ENCODE measurements around the gene GOLGA6B.
"Not testable (repeated sequence)": the region's sequence is repeated elsewhere in the genome, so short reads cannot be mapped to it uniquely, and the experiment has no call there.

The GOLGA6B gene

DNA sequence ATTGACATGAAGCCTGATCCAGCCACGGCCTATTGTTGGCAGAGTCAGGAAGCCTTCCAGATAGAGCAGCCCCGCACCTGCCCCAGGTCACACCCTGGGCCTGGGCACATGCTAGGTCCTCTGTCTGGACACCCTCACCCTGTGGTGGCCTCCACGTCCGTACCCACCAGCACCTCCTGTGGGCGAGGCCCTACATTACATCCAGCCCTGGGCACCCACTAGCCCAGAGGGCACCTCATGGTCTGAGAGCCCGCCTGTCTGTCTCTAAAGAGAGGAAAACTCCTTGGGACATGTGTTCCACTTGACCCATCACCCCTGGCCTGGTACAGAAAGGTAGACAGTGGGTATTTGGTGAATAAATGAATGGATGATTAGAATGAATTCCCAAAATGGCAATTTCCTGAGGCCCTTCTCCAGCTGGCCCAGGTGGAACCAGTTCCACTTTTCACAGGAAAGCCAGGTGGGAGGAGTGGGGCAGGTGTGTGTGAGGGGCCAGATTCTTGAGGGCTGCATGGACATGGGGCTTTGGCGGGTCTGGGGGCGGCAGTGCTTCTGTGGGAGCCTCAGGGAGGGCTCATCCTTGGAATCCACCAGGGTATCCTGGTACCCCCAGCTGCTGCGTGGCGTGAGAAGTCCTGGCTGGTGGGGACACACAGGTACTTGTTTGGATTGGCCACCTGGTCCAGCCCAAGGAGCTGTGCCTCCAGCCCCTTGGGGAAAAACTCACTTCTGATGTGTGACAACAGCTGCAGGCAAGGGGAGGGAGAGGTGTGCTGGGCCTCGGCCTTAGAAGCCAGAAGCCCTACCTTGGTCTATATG is 26.0 kb upstream of the GOLGA6B start:
- TF ChIP-seq, protein P1, sequence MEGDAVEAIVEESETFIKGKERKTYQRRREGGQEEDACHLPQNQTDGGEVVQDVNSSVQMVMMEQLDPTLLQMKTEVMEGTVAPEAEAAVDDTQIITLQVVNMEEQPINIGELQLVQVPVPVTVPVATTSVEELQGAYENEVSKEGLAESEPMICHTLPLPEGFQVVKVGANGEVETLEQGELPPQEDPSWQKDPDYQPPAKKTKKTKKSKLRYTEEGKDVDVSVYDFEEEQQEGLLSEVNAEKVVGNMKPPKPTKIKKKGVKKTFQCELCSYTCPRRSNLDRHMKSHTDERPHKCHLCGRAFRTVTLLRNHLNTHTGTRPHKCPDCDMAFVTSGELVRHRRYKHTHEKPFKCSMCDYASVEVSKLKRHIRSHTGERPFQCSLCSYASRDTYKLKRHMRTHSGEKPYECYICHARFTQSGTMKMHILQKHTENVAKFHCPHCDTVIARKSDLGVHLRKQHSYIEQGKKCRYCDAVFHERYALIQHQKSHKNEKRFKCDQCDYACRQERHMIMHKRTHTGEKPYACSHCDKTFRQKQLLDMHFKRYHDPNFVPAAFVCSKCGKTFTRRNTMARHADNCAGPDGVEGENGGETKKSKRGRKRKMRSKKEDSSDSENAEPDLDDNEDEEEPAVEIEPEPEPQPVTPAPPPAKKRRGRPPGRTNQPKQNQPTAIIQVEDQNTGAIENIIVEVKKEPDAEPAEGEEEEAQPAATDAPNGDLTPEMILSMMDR (IDR thresholded peaks at IDR 0.05; ENCODE audit: low read depth, low read length), result peak; percentile 16
- H3K9ac ChIP-seq (ENCODE audit: low read length); H3K27ac ChIP-seq (ENCODE audit: low read length); H2AFZ ChIP-seq (ENCODE audit: low read depth, low read length); H3K4me3 ChIP-seq (ENCODE audit: low read length); H3K4me2 ChIP-seq (ENCODE audit: low read length); H3K4me1 ChIP-seq (ENCODE audit: low read length); H3K36me3 ChIP-seq (replicated peaks; ENCODE audit: low read depth, low read length); H4K20me1 ChIP-seq (ENCODE audit: insufficient read depth, low read length); H3K79me2 ChIP-seq (ENCODE audit: low read length); H3K9me3 ChIP-seq (ENCODE audit: insufficient read depth, low read length); H3K27me3 ChIP-seq (ENCODE audit: low read depth, low read length): not testable (repeated sequence)

DNA sequence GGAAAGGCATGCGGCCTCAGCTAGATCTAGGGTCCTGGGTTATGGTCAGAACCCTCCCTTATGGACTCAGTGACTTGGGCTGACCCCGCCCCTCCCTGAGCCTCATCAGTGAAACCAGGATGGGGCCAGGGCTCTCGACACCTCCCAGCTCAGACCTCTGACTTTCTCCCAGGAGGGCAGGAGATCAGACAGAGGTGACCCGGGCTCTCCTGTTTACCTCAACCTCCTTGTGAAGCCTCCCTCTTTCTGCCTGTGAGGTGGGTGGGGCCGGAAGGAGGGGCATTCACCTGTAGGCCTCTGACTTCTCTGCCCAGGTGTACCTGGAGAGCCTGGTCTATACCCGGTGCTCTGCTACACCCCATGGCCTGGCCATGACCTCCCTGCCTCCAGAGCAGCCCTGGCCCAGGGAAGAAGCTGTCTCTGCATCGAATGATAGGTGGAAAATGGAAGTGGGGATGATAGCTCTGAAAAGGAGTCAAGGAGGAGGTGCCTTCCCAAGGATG is 25.4 kb upstream of the GOLGA6B start:
- H3K4me1 ChIP-seq (ENCODE audit: low read length); H3K9ac ChIP-seq (ENCODE audit: low read length); H2AFZ ChIP-seq (ENCODE audit: low read depth, low read length); H3K27ac ChIP-seq (ENCODE audit: low read length); H3K9me3 ChIP-seq (ENCODE audit: insufficient read depth, low read length); H3K27me3 ChIP-seq (ENCODE audit: low read depth, low read length); H3K36me3 ChIP-seq (replicated peaks; ENCODE audit: low read depth, low read length); H3K79me2 ChIP-seq (ENCODE audit: low read length); H3K4me3 ChIP-seq (ENCODE audit: low read length); H4K20me1 ChIP-seq (ENCODE audit: insufficient read depth, low read length); H3K4me2 ChIP-seq (ENCODE audit: low read length): not testable (repeated sequence)

DNA sequence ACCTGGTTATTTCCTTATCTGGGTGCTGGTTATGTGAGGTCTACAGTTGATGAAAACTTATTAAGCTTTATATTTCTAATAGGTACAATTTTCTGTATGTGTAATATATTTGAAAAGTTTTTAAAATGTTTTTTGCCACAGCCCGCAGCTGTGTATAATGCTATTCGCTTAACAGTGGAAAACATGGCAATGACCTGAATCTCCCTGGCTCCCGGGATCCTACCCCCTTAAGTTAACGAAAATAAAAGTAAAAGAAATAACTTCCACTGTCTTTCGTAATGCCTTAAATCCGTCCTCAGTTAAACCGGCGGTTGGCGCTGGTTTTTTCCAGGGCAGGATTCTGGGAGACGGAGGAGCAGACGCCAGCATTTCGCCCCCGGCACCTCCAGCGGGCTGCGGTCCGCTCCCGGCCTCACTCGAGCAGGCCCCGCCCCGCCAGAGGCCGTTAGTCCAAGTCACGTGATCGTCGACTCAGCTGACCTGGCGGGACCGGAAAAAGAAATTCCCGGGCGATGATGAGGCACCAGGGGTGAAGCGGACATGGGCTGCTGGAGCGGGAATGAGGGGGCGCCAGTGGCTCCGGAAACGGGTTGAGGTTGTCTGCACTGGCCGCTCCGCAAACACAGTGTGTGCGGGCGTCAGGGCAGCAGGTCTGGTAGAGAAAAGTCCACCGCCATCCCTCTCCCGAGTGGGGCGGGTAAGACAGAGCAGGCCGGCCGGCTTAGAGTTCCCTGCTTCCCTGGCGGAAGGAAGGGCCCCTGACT is 17.8 kb upstream of the GOLGA6B start:
- not testable (repeated sequence) for H2AFZ ChIP-seq (ENCODE audit: low read depth, low read length); H4K20me1 ChIP-seq (ENCODE audit: insufficient read depth, low read length); H3K27ac ChIP-seq (ENCODE audit: low read length); H3K4me1 ChIP-seq (ENCODE audit: low read length); H3K27me3 ChIP-seq (ENCODE audit: low read depth, low read length); H3K36me3 ChIP-seq (replicated peaks; ENCODE audit: low read depth, low read length); H3K9me3 ChIP-seq (ENCODE audit: insufficient read depth, low read length); H3K9ac ChIP-seq (ENCODE audit: low read length); H3K79me2 ChIP-seq (ENCODE audit: low read length)
- H3K4me2 ChIP-seq (ENCODE audit: low read length), result peak overlapping the region; percentile 41
- peak overlapping the region; percentile 69 for H3K4me3 ChIP-seq (ENCODE audit: low read length)

DNA sequence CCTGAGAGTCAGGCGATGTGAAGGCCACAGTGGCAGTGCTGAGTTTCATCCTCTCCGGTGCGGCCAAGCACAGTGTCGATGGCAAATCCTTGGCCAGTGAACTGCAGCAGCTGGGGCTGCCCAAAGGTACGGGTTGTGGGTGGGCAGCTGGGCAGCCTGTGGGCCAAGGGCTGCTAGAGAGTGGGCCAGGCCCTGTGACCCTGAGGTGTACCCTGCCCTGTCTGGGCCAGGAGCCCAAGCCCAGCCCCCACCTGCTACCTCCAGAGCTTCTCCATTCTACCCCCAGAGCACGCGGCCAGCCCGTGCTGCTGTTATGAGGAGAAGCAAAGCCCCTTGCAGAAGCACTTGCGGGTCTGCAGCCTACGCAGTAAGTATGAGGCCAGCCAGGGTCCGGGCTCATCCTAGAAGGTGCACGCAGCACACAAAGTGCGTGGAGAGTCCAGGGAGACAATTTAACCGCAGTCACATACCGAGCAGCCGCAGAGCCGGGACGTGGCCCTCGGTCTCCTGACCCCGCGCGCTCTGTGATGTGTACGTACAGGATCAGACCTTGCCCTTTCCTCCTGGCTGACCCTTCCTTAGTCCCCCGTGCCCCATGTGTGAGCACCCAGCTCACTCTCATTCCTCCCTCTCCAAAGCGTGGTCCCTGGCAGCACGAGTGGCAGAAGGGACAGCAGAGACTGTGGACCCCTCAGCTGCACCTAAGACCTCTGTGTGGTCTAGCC is 14.6 kb upstream of the GOLGA6B start:
- H2AFZ ChIP-seq (ENCODE audit: low read depth, low read length); H3K79me2 ChIP-seq (ENCODE audit: low read length); H3K27me3 ChIP-seq (ENCODE audit: low read depth, low read length); H3K4me2 ChIP-seq (ENCODE audit: low read length); H3K9me3 ChIP-seq (ENCODE audit: insufficient read depth, low read length); H3K36me3 ChIP-seq (replicated peaks; ENCODE audit: low read depth, low read length); H3K4me3 ChIP-seq (ENCODE audit: low read length); H4K20me1 ChIP-seq (ENCODE audit: insufficient read depth, low read length); H3K9ac ChIP-seq (ENCODE audit: low read length); H3K4me1 ChIP-seq (ENCODE audit: low read length); H3K27ac ChIP-seq (ENCODE audit: low read length): not testable (repeated sequence)

DNA sequence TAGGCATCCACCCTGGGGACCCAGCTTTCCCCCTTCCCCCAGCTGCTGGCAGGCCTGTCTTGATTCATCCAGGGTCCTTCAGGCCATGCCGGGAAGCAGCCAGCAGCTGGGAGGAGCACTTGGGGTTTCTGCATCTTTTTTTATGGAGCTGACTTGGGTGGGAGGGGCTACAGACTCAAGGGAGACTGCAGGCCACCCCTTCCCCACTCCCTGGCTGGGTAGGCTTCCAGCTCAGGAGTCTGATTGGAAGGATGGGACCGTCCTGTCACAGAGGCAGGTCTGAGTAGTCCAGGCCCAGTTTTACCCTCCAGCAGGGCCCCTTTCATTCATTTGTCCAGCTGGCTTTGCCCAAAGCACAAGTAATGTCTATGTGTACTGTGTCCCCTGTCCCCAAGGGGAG is 12.2 kb upstream of the GOLGA6B start:
- not testable (repeated sequence) for H3K4me1 ChIP-seq (ENCODE audit: low read length); H4K20me1 ChIP-seq (ENCODE audit: insufficient read depth, low read length); H3K4me2 ChIP-seq (ENCODE audit: low read length); H3K27me3 ChIP-seq (ENCODE audit: low read depth, low read length); H3K27ac ChIP-seq (ENCODE audit: low read length); H3K4me3 ChIP-seq (ENCODE audit: low read length); H3K36me3 ChIP-seq (replicated peaks; ENCODE audit: low read depth, low read length); H2AFZ ChIP-seq (ENCODE audit: low read depth, low read length); H3K79me2 ChIP-seq (ENCODE audit: low read length); H3K9me3 ChIP-seq (ENCODE audit: insufficient read depth, low read length); H3K9ac ChIP-seq (ENCODE audit: low read length)

DNA sequence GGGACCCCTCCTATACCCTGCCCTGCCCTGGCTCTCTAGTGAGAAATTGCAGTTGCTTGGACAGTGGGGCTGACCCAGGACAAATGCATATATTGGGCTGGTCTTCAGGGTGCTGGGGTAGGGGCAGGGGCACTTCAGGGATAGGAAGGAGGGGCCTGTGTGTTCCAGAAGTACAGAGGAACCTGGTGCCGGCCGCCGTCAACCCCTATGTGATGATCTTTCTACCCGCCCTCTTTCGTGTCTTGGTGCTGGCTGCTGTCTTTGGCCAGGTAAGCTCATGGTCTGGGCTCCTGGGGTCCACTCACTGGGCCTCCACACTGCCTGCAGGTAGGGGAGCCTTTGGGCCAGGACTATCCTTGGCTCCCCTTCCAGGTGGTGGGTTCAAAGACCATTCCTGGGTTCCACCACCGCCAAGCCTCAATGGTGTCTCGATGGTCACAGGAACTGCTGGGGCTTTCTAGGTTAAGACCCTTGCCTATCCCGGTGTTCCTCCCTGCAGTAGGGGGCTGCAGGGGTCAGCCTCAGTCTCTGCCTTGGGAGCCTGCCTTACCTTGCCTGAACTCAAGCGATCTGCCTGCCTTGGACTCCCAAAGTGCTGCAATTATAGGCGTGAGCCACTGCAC is 5.8 kb upstream of the GOLGA6B start:
- not testable (repeated sequence) for H3K4me1 ChIP-seq (ENCODE audit: low read length); H3K4me3 ChIP-seq (ENCODE audit: low read length); H3K79me2 ChIP-seq (ENCODE audit: low read length); H3K27ac ChIP-seq (ENCODE audit: low read length); H4K20me1 ChIP-seq (ENCODE audit: insufficient read depth, low read length); H3K27me3 ChIP-seq (ENCODE audit: low read depth, low read length); H2AFZ ChIP-seq (ENCODE audit: low read depth, low read length); H3K4me2 ChIP-seq (ENCODE audit: low read length); H3K9ac ChIP-seq (ENCODE audit: low read length); H3K9me3 ChIP-seq (ENCODE audit: insufficient read depth, low read length); H3K36me3 ChIP-seq (replicated peaks; ENCODE audit: low read depth, low read length)

DNA sequence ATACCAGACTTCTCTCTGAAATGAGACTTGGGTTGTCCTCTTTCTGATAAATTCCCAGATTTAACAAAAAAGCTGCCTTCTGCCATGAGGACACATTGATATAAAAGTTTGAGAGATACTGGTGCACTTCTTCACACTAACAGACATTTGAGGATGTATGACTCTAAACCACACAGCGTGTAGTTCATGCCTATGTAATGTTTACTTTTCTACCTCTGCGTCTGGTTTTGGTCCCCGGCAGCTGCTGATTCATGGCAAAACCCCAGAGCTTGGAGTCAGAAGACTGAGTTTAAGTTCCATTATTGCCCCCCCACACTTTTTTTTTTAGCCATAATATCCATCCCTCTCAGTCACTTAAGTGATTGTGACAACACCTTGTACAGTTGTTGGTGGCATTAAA is 1.5 kb downstream of the GOLGA6B start:
- not testable (repeated sequence) for H4K20me1 ChIP-seq (ENCODE audit: insufficient read depth, low read length); H3K36me3 ChIP-seq (replicated peaks; ENCODE audit: low read depth, low read length); H3K27me3 ChIP-seq (ENCODE audit: low read depth, low read length); H3K79me2 ChIP-seq (ENCODE audit: low read length); H3K9me3 ChIP-seq (ENCODE audit: insufficient read depth, low read length); H3K27ac ChIP-seq (ENCODE audit: low read length); H3K9ac ChIP-seq (ENCODE audit: low read length); H2AFZ ChIP-seq (ENCODE audit: low read depth, low read length); H3K4me2 ChIP-seq (ENCODE audit: low read length); H3K4me1 ChIP-seq (ENCODE audit: low read length); H3K4me3 ChIP-seq (ENCODE audit: low read length)

DNA sequence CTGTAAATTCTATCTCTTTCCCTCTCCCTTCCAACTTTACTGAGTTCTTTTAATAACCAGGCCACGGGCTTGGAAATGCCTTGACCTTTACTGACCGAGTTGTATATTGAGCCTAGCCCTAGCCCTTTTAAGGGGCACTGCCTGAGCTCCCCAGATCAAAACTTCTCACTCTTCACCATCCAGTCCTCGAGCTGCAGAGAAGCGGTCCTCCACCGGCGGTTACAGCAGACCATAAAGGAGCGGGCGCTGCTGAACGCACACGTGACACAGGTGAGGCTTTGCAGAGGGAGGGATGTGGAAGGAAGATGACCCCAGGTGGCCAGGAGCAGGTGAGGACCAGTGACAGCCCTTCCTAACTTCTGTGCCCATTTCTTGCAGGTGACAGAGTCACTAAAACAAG is 6.6 kb downstream of the GOLGA6B start:
- H3K9me3 ChIP-seq (ENCODE audit: insufficient read depth, low read length); H3K79me2 ChIP-seq (ENCODE audit: low read length); H3K4me2 ChIP-seq (ENCODE audit: low read length); H3K36me3 ChIP-seq (replicated peaks; ENCODE audit: low read depth, low read length); H3K4me1 ChIP-seq (ENCODE audit: low read length); H2AFZ ChIP-seq (ENCODE audit: low read depth, low read length); H3K9ac ChIP-seq (ENCODE audit: low read length); H3K4me3 ChIP-seq (ENCODE audit: low read length); H4K20me1 ChIP-seq (ENCODE audit: insufficient read depth, low read length); H3K27ac ChIP-seq (ENCODE audit: low read length); H3K27me3 ChIP-seq (ENCODE audit: low read depth, low read length): not testable (repeated sequence)

All from OCI-LY3 (cell line).